ENCODE results near the gene MYO15B. TPM values are rescaled to one million over a fixed set of nuclear protein-coding genes. Genes with fewer than 3 reads are reported as not detected.
A peak's percentile ranks its signal among the peaks of the same experiment; 100 is the strongest.

MYO15B gene
- total and polyA plus RNA-seq, 2 of the 4 experiments (the other 2 are of a cell fraction): 0.18 to 0.65 TPM

DNA sequence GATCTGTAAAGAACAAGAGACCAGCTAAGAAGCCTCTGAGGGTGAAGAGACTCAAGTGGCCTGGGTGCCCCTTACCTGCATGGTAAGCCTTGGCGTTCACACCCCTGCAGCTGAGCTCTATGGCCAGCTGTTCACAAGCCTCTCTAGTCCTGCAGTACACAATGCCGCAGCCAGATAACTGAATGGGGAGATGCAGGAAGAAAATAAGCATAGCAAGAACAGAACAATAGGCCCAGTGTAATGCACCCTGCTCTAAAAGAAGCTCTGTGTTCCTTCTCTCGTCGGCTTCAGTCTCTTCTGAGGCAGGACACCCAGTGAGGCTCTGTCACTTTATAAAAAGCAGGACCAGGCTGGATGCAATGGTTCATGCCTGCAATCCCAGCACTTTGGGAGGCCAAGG lies 73.9 kb downstream of the MYO15B start:
- H3K36me3 ChIP-seq (ENCODE audit: control insufficient read depth, insufficient read depth, low read length): peaks cover 32% of the 10 kb centered on the region
- peak overlapping the region; percentile 65 for H2AK9ac ChIP-seq (replicated peaks; ENCODE audit: low read depth, low read length, poor library complexity)
- peaks cover 5% of the 10 kb centered on the region for H3K4me1 ChIP-seq (ENCODE audit: control insufficient read depth, insufficient read depth, low read length)
- no peak overlapping the region for H3K4ac ChIP-seq (ENCODE audit: low read depth, low read length)
- H3K27me3 ChIP-seq (ENCODE audit: control insufficient read depth, insufficient read depth, low read length): no peaks in the 10 kb centered on the region
- no peak overlapping the region for H3K4me3 ChIP-seq (ENCODE audit: insufficient read depth, low read depth, low read length)
- no peak overlapping the region for H2BK120ac ChIP-seq (ENCODE audit: low read depth, low read length)
- no peak overlapping the region for H3K4me2 ChIP-seq (ENCODE audit: low read depth, low read length)
- H3K9me1 ChIP-seq (ENCODE audit: insufficient read depth, low read length): 0 out of 2 replicates have a peak, but pooled peaks cover 3% of the 10 kb centered on the region
- in situ Hi-C loops (cut with MboI; ENCODE audit: low sequenced_read_pairs) (no loop called here), intact Hi-C loops (cut with micrococcal nuclease) (no loop called here), dilution Hi-C loops (cut with HindIII; ENCODE audit: low sequenced_read_pairs, unreplicated experiment) (no loop called here)
- TF ChIP-seq BHLHE40 (IDR thresholded peaks at IDR 0.05; ENCODE audit: low read depth, low read length) (no peak), MAZ (IDR thresholded peaks at IDR 0.05; ENCODE audit: borderline replicate concordance, low read depth, low read length) (no peak), SMC3 (IDR thresholded peaks at IDR 0.05; ENCODE audit: low read depth, low read length) (no peak), NFE2L2 (IDR thresholded peaks at IDR 0.05; ENCODE audit: low read depth, low read length) (no peak), CEBPB (IDR thresholded peaks at IDR 0.05; ENCODE audit: low read depth, low read length) (no peak), RFX5 (IDR thresholded peaks at IDR 0.05; ENCODE audit: low read depth, low read length) (no peak), RAD21 (IDR thresholded peaks at IDR 0.05; ENCODE audit: low read length) (no peak), RCOR1 (IDR thresholded peaks at IDR 0.05; ENCODE audit: insufficient replicate concordance, low read length) (no peak), ELK1 (IDR thresholded peaks at IDR 0.05; ENCODE audit: borderline replicate concordance, low read depth, low read length) (no peak), MXI1 (IDR thresholded peaks at IDR 0.05; ENCODE audit: borderline replicate concordance, low read depth, low read length) (no peak), POLR2A (IDR thresholded peaks at IDR 0.05; ENCODE audit: low read depth, low read length) (no peak), MAFK (IDR thresholded peaks at IDR 0.05; ENCODE audit: low read depth, low read length) (no peak), CHD1 (IDR thresholded peaks at IDR 0.05; ENCODE audit: low read depth, low read length) (no peak)
- H3K23ac ChIP-seq (ENCODE audit: low read depth, low read length): no peak overlapping the region
- no peak overlapping the region for H4K5ac ChIP-seq (ENCODE audit: low read depth, low read length)
- H2BK15ac ChIP-seq (ENCODE audit: low read depth, low read length): no peak overlapping the region
- no peak overlapping the region for H3K27ac ChIP-seq (ENCODE audit: insufficient read depth, low read length)
- H4K8ac ChIP-seq (ENCODE audit: low read depth in 2 of 2, low read length in 2 of 2): no peak overlapping the region
- H3K18ac ChIP-seq (ENCODE audit: low read depth, low read length): no peak overlapping the region
- ChIA-PET CTCF (no interaction called here), POLR2A (ENCODE audit: unreplicated experiment) (no interaction called here)
- ATAC-seq (ENCODE audit: low read depth) (no peak), DNase-seq (no peak)
- WGBS, 2 experiments (ENCODE audit: extremely low coverage in 2 of 2, insufficient read length in 1 of 2): 100% methylated on average over 2 of the region's 4 CpGs; no CpG with 5 or more reads in 1 of the 2 experiments
- H3K79me1 ChIP-seq (ENCODE audit: low read depth in 1 of 2, low read length in 2 of 2): peaks cover 11 to 20% of the 10 kb centered on the region in 2 experiments
- no TSS peak for BruUV-seq (replicated peaks)
- no peak overlapping the region for H2AFZ ChIP-seq (replicated peaks; ENCODE audit: low read length, poor library complexity)
- no peak overlapping the region for H2BK5ac ChIP-seq (ENCODE audit: low read depth, low read length, poor library complexity, severe bottlenecking)
- H3K9me3 ChIP-seq (ENCODE audit: control insufficient read depth, insufficient read depth, low read length): no peaks in the 10 kb centered on the region
- no peak overlapping the region for H2BK20ac ChIP-seq (ENCODE audit: low read depth, low read length)
- no peak overlapping the region for H3K14ac ChIP-seq (replicated peaks; ENCODE audit: low read depth, low read length)
- no peak overlapping the region for H2AK5ac ChIP-seq (ENCODE audit: low read depth, low read length)
- no peak overlapping the region for H3K9ac ChIP-seq (ENCODE audit: low read depth, low read length)
- H3K56ac ChIP-seq (ENCODE audit: extremely low read depth, insufficient read depth, low read length): no peak overlapping the region
- no peak overlapping the region for H4K91ac ChIP-seq (ENCODE audit: insufficient read depth, low read depth, low read length)
- H4K20me1 ChIP-seq (ENCODE audit: insufficient read depth, low read length): no peaks in the 10 kb centered on the region

All from IMR-90 (cell line).